Nephron progenitor cell (in vitro differentiated cells): ENCODE data around the gene PLCG2.

ENCODE experiments used
- DNase-seq: peaks from one replicate; pipeline ENCODE4 v3.0.0; 2021
- H3K27ac Mint-ChIP-seq: 2 replicates; pipeline ENCODE4 v1.8.0; 2021; ENCODE audit warnings: mild to moderate bottlenecking, moderate library complexity, mixed read lengths
- H3K27me3 Mint-ChIP-seq: 2 replicates; pipeline ENCODE4 v1.8.0; 2021; ENCODE audit warnings: mild to moderate bottlenecking, low read depth, mixed read lengths; ENCODE audit not compliant: poor library complexity
- H3K36me3 Mint-ChIP-seq: 2 replicates; pipeline ENCODE4 v1.8.0; 2021; ENCODE audit warnings: low read depth, mixed read lengths
- H3K4me1 Mint-ChIP-seq: 2 replicates; pipeline ENCODE4 v1.8.0; 2021; ENCODE audit warnings: mixed read lengths
- H3K4me3 Mint-ChIP-seq: 2 replicates; pipeline ENCODE4 v1.8.0; 2021; ENCODE audit warnings: mild to moderate bottlenecking, moderate library complexity, mixed read lengths
- H3K9me3 Mint-ChIP-seq: 2 replicates; pipeline ENCODE4 v1.8.0; 2021; ENCODE audit warnings: mild to moderate bottlenecking, moderate library complexity, mixed read lengths
- TF ChIP-seq, protein P1 (sequence below): fragments of 200-600 bp; sonication (generic); IDR thresholded peaks from 2 replicates; pipeline ENCODE4 v1.5.0; 2021; ENCODE audit warnings: antibody characterized with exemption

PLCG2 gene

DNA sequence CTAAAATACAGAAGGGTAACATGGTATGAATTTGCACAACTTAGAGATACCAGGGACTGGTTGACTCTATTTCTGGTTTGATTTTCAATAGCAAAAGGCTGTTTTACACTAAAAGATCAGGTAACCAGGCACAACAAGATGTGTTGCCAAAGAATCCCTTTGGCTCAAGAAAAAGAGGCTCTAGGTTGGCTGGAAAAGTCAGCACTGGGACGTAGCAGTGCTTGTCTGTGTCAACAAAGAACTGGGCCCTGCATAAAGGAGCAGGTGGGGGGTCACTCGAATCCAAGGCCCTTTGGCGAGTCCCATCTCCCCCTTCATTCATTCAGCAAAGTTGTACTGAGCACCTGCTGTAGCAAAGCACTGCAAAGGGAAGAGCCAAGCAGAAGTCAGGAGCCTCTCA lies 213.8 kb downstream of the PLCG2 start:
- DNase-seq, result no peak

DNA sequence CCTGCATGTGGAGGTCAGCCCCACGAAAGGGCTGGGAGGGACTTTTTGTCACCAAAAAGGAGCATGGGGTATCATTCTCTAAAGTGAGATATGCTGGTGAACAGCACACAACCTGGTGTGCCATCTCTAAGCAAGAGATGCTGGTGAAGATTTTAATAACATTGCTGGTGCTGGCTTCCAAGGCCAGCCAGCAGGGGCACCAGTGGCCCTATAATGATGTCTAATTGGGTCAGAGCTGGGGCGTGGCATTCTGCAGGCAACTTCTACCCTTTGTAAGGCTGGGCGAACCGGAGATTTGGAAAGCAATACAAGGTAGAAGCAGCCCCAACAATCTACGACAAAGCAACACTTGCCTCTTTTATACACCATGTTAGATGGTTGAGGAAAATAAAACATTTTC lies 215.4 kb downstream of the PLCG2 start:
- no peak overlapping the region for H3K27ac Mint-ChIP-seq
- no peak for DNase-seq
- H3K4me1 Mint-ChIP-seq, result no peaks in the 10 kb centered on the region

More for the DNA sequence above, 213.8 kb downstream of the PLCG2 start:
- H3K27ac Mint-ChIP-seq, result no peak overlapping the region
- no peaks in the 10 kb centered on the region for H3K4me1 Mint-ChIP-seq
- no peaks in the 10 kb centered on the region for H3K36me3 Mint-ChIP-seq
- no peaks in the 10 kb centered on the region for H3K9me3 Mint-ChIP-seq
- TF ChIP-seq, protein P1, sequence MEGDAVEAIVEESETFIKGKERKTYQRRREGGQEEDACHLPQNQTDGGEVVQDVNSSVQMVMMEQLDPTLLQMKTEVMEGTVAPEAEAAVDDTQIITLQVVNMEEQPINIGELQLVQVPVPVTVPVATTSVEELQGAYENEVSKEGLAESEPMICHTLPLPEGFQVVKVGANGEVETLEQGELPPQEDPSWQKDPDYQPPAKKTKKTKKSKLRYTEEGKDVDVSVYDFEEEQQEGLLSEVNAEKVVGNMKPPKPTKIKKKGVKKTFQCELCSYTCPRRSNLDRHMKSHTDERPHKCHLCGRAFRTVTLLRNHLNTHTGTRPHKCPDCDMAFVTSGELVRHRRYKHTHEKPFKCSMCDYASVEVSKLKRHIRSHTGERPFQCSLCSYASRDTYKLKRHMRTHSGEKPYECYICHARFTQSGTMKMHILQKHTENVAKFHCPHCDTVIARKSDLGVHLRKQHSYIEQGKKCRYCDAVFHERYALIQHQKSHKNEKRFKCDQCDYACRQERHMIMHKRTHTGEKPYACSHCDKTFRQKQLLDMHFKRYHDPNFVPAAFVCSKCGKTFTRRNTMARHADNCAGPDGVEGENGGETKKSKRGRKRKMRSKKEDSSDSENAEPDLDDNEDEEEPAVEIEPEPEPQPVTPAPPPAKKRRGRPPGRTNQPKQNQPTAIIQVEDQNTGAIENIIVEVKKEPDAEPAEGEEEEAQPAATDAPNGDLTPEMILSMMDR, result no peak
- H3K27me3 Mint-ChIP-seq, result peaks cover 2% of the 10 kb centered on the region
- H3K4me3 Mint-ChIP-seq, result no peak overlapping the region

DNA sequence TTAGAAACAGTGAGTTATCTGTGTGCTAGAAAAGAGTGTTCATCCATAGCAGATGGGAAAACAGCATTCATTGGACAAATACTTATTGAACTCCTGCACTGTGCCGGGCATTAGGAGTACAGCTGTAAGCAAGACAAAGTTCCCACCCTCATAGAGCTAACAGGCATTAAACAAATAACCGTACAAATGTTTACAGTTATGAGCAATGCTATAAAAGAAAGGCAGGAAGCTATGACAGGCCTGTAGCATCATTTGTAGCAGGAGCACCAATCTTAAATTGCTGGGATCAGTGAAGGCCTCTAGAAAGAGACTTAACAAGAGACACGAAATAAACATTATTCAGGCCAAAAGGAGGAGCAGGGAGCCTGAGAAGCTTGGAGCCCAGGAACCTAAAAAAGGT lies 216.6 kb downstream of the PLCG2 start:
- no peaks in the 10 kb centered on the region for H3K36me3 Mint-ChIP-seq
- no peaks in the 10 kb centered on the region for H3K4me1 Mint-ChIP-seq
- H3K27ac Mint-ChIP-seq, result no peak overlapping the region
- H3K9me3 Mint-ChIP-seq, result no peaks in the 10 kb centered on the region
- H3K27me3 Mint-ChIP-seq, result peaks cover 2% of the 10 kb centered on the region
- no peak for DNase-seq
- no peak overlapping the region for H3K4me3 Mint-ChIP-seq
- TF ChIP-seq, protein P1, result no peak

More for the DNA sequence above, 215.4 kb downstream of the PLCG2 start:
- Mint-ChIP-seq H3K4me3 (no peak overlapping the region), H3K27me3 (peaks cover 2% of the 10 kb centered on the region), H3K36me3 (no peaks in the 10 kb centered on the region), H3K9me3 (no peaks in the 10 kb centered on the region)
- TF ChIP-seq, protein P1, result no peak

DNA sequence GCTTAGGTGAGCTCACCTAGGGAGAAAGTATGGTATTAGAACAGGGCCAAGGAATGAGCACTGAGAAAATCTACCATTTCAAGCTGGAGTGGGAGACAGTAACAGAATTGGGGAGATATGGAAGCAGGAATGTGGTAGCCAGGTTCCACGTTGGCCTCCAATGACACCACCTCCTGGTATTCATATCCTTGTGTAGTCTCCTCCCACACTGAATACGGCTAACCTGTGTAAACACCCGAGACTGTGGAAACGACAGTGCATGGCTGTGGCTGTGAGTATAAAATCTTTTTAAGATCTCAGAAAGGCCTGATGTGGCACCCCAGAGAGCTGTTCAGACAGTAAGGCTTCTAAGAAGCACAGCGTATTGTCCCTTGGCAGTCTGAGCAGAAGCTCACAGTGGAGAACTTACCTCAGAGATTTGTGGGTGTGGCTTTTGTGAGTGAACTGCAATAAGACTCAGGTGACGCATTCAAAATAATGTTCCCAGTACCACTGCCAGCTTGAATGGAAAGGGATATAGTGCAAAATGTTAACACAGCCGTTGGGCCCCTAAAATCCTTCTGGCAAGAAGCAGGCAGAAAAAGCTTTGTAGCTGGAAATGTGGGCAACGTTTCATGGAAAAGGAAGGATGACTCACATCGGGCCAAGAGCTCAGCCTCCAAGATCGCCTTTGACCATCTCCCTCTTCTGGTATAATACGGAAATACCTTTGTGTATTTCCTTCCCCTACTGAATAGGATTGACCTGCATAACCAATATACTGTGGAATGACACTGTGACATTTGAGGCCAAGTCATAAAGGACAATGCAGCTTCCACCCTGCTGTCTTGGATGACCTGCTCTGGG lies 217.8 kb downstream of the PLCG2 start:
- Mint-ChIP-seq H3K36me3 (no peaks in the 10 kb centered on the region), H3K4me3 (no peak overlapping the region), H3K9me3 (no peaks in the 10 kb centered on the region), H3K27ac (no peak overlapping the region), H3K27me3 (peaks cover 2% of the 10 kb centered on the region), H3K4me1 (no peaks in the 10 kb centered on the region)
- TF ChIP-seq, protein P1, result no peak
- DNase-seq, result no peak

DNA sequence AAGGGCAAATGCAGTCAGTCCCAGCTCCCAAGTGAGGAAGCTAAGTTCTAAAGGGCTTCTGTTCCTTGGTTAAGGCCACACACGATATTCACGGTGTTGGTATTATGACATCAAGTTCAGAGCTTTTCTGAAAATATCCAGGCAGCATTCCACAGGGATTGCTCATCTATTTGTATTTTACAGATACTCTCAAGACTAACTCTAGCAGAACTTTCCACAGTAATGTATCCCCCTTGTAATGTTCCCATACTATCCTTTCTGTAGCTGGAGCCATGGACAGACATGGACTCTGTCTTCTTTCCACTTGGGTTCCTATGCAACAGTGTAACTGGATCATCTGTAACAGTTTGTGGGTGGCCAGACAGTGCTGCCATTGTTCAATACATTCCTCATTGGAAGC lies 218.6 kb downstream of the PLCG2 start:
- Mint-ChIP-seq H3K27ac (no peak overlapping the region), H3K9me3 (no peaks in the 10 kb centered on the region), H3K4me3 (no peak overlapping the region), H3K36me3 (no peaks in the 10 kb centered on the region), H3K4me1 (no peaks in the 10 kb centered on the region), H3K27me3 (peaks cover 2% of the 10 kb centered on the region)
- DNase-seq, result no peak
- TF ChIP-seq, protein P1, result no peak

DNA sequence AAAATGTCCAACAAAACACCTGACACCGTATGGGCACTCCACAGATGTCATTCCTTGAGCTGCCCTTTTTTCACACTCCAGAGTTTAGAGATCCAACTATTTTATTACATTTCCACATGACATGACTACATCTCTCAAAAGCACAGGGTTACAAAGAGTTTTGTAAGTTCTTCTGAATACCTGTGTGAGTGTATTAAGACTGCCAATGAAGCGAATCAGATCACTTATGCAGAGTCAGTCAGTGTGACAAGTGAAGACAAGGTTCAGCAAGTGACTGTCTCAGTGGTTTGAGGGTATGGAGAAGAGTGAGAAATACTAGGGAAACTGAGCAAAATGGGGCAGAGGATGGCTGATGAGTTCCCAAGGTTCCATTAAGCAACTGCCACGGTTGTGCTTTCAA lies 223.7 kb downstream of the PLCG2 start:
- peaks cover 3% of the 10 kb centered on the region for H3K9me3 Mint-ChIP-seq
- no peak overlapping the region for H3K27ac Mint-ChIP-seq
- H3K4me1 Mint-ChIP-seq, result no peaks in the 10 kb centered on the region
- DNase-seq, result no peak
- H3K36me3 Mint-ChIP-seq, result no peaks in the 10 kb centered on the region
- TF ChIP-seq, protein P1, result no peak
- no peak overlapping the region for H3K4me3 Mint-ChIP-seq
- H3K27me3 Mint-ChIP-seq, result peaks cover 3% of the 10 kb centered on the region
